Vagina (tissue), 2 donors: ENCODE data around the gene UNC79. TPM values are rescaled to one million over a fixed set of nuclear protein-coding genes. Genes with fewer than 3 reads are reported as not detected.

Experiments used
- DNase-seq, 2 donors: peaks; one replicate each; pipeline ENCODE4 v3.0.0-alpha.2; 2017; ENCODE audit errors: extremely low spot score in 2 of 2
- H3K27ac ChIP-seq: fragments of 200-600 bp; sonication (generic); one replicate; pipeline ENCODE4 v1.5.1; 2019
- H3K27me3 ChIP-seq: fragments of 200-600 bp; sonication (generic); one replicate; pipeline ENCODE4 v1.5.1; 2019
- H3K36me3 ChIP-seq, 2 donors: fragments of 200-600 bp; sonication (generic); one replicate each; pipeline ENCODE4 v1.5.1; 2017 to 2019
- H3K4me1 ChIP-seq: fragments of 200-600 bp; sonication (generic); one replicate; pipeline ENCODE4 v1.5.1; 2019
- H3K4me3 ChIP-seq, 2 donors: fragments of 200-600 bp; sonication (generic); 1 replicate in 1 of 2; 2 replicates in 1 of 2; pipeline ENCODE4 v1.5.1; 2016 to 2019
- H3K9me3 ChIP-seq: fragments of 200-600 bp; sonication (generic); one replicate; pipeline ENCODE4 v1.5.1; 2019
- POLR2A ChIP-seq, 2 donors: fragments of 450-650 bp; IDR thresholded peaks; one replicate each; pipeline ENCODE4 v1.6.1; 2017; ENCODE audit warnings: antibody characterized with exemption in 2 of 2, mild to moderate bottlenecking in 2 of 2, moderate library complexity in 2 of 2
- POLR2AphosphoS5 ChIP-seq, 2 donors: sonication (generic); formaldehyde crosslinking; IDR thresholded peaks; one replicate each; pipeline ENCODE4 v1.9.0; 2017; ENCODE audit warnings: antibody characterized with exemption in 2 of 2, mild to moderate bottlenecking in 2 of 2, low read depth in 1 of 2; ENCODE audit not compliant: insufficient read depth in 1 of 2
- intact Hi-C: fragments of 100-400 bp; cut with DNase I; formaldehyde crosslinking; loops from one replicate; pipeline ENCODE4 v1.15.1; 2023
- total RNA-seq: library from RNA; depleted of rRNA; stranded (reverse); fragments of >200 nt; gene quantifications from one replicate; pipeline ENCODE4 v1.2.3, GENCODE V29; 2016
- TF ChIP-seq, protein P1 (sequence below), 3 experiments: fragments of 450-650 bp in 2 of 3; fragments of 200-600 bp in 1 of 3; sonication (generic) in 1 of 3; IDR thresholded peaks; one replicate each; pipeline ENCODE4 v1.5.1; 2017 to 2019; ENCODE audit warnings: antibody characterized with exemption in 3 of 3, mild to moderate bottlenecking in 2 of 3, moderate library complexity in 2 of 3

The UNC79 gene
- total RNA-seq, 1 donor from 2014 or later, result 0.49 TPM

DNA sequence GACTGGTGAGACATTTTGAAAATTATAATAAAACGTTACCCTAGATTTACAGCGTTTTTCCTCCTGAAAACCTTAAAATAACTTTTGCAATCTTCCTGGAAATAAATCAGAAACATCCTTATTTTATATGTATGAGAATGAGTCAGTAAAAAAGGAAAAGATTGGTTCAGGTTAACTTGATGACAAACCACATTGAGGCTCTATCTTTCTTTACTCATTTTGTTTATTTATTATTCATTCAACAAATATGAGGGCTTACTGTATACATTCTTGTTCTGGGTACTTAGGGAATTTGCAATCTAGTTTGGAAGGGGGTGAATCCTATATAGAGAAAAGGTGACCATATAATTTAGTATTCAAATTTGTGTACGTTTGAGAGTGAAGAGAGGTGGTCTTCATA is 156.6 kb downstream of the UNC79 start:
- Histone ChIP-seq H3K27ac (no peak overlapping the region), H3K9me3 (no peaks in the 10 kb centered on the region), H3K36me3 (no peaks in the 10 kb centered on the region), H3K4me3 (no peak overlapping the region), H3K4me1 (no peaks in the 10 kb centered on the region), H3K27me3 (no peaks in the 10 kb centered on the region)
- DNase-seq, result no peak
- TF ChIP-seq, protein P1, sequence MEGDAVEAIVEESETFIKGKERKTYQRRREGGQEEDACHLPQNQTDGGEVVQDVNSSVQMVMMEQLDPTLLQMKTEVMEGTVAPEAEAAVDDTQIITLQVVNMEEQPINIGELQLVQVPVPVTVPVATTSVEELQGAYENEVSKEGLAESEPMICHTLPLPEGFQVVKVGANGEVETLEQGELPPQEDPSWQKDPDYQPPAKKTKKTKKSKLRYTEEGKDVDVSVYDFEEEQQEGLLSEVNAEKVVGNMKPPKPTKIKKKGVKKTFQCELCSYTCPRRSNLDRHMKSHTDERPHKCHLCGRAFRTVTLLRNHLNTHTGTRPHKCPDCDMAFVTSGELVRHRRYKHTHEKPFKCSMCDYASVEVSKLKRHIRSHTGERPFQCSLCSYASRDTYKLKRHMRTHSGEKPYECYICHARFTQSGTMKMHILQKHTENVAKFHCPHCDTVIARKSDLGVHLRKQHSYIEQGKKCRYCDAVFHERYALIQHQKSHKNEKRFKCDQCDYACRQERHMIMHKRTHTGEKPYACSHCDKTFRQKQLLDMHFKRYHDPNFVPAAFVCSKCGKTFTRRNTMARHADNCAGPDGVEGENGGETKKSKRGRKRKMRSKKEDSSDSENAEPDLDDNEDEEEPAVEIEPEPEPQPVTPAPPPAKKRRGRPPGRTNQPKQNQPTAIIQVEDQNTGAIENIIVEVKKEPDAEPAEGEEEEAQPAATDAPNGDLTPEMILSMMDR (IDR thresholded peaks at IDR 0.05), result no peak
- TF ChIP-seq POLR2A (IDR thresholded peaks at IDR 0.05), result no peak
- no peak for TF ChIP-seq POLR2AphosphoS5 (IDR thresholded peaks at IDR 0.05; ENCODE audit: insufficient read depth in 1 of 2, low read depth in 1 of 2)
- intact Hi-C loops, result no loop called here

DNA sequence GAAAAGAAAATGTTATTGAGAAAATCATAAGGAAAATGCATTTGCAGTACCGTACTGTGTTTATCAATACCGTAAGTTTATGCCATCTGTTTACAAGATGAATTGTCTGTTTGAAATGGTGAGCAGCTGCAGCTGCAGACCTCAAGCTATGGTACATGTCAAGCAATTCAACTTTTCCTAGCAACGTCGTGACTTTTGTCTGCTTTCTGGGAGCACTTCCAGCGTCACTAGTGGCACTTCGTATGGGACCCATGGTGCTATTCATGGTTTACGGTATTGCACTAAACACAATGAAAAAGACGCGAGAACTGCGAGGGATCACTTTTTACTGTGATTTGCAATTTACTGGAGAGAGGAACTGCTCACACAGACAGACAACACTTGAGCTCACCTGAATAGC is 160.8 kb downstream of the UNC79 start:
- Histone ChIP-seq H3K9me3 (no peaks in the 10 kb centered on the region), H3K4me3 (no peak overlapping the region), H3K27ac (no peak overlapping the region), H3K36me3 (no peaks in the 10 kb centered on the region), H3K27me3 (no peaks in the 10 kb centered on the region), H3K4me1 (no peaks in the 10 kb centered on the region)
- DNase-seq, result no peak
- intact Hi-C loops, result no loop called here
- TF ChIP-seq, protein P1 (IDR thresholded peaks at IDR 0.05), result no peak
- TF ChIP-seq POLR2A (IDR thresholded peaks at IDR 0.05) (no peak), POLR2AphosphoS5 (IDR thresholded peaks at IDR 0.05; ENCODE audit: insufficient read depth in 1 of 2, low read depth in 1 of 2) (no peak)

DNA sequence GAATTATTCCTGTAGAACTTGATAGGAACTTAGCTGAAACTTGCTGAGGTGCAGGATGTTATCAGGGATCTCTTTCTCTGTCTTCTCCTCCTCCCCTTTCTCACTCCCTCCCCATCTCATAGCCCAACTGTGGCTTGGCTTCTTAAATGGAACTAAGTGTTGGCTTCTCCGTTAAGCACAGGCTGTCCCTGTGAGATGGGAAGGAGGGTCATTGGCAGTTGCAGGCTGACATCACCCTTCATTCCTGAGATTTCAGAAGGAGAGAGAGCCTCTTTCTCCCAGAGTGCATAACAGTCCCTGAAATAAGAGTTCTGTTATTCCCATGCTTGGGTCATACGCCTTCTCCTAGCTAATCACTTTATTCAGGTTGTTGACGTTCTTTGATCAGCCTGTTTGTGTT is 162.0 kb downstream of the UNC79 start:
- intact Hi-C loops, result no loop called here
- Histone ChIP-seq H3K27ac (no peak overlapping the region), H3K4me3 (no peak overlapping the region), H3K27me3 (no peaks in the 10 kb centered on the region), H3K9me3 (no peaks in the 10 kb centered on the region), H3K36me3 (no peaks in the 10 kb centered on the region), H3K4me1 (no peaks in the 10 kb centered on the region)
- TF ChIP-seq, protein P1 (IDR thresholded peaks at IDR 0.05), result no peak
- TF ChIP-seq POLR2AphosphoS5 (IDR thresholded peaks at IDR 0.05; ENCODE audit: insufficient read depth in 1 of 2, low read depth in 1 of 2), result no peak
- no peak for TF ChIP-seq POLR2A (IDR thresholded peaks at IDR 0.05)
- DNase-seq, result no peak

DNA sequence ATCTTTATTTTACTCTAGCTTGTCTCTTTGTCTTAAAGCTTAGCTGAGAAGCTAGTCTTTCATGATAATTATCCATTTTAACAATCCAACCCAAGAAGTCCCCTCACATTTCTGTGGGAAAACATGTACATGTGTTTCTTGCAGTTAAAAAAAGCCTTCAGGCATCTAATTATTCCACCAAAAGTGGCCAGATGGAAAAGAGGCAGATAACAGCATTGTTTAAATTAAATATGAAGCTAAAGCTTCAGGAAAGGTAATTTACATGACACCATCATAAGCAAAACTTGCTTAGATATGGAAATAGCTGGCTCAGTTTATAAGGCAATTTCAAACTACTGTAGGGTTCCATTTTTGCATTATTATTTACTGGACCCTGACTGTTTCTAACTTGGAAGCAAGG is 175.4 kb downstream of the UNC79 start:
- DNase-seq, result no peak
- Histone ChIP-seq H3K4me1 (no peaks in the 10 kb centered on the region), H3K9me3 (no peaks in the 10 kb centered on the region), H3K27me3 (no peaks in the 10 kb centered on the region), H3K4me3 (no peak overlapping the region), H3K27ac (no peak overlapping the region), H3K36me3 (no peaks in the 10 kb centered on the region)
- intact Hi-C loops, result no loop called here
- no peak for TF ChIP-seq POLR2A (IDR thresholded peaks at IDR 0.05)
- TF ChIP-seq, protein P1 (IDR thresholded peaks at IDR 0.05), result no peak
- no peak for TF ChIP-seq POLR2AphosphoS5 (IDR thresholded peaks at IDR 0.05; ENCODE audit: insufficient read depth in 1 of 2, low read depth in 1 of 2)

DNA sequence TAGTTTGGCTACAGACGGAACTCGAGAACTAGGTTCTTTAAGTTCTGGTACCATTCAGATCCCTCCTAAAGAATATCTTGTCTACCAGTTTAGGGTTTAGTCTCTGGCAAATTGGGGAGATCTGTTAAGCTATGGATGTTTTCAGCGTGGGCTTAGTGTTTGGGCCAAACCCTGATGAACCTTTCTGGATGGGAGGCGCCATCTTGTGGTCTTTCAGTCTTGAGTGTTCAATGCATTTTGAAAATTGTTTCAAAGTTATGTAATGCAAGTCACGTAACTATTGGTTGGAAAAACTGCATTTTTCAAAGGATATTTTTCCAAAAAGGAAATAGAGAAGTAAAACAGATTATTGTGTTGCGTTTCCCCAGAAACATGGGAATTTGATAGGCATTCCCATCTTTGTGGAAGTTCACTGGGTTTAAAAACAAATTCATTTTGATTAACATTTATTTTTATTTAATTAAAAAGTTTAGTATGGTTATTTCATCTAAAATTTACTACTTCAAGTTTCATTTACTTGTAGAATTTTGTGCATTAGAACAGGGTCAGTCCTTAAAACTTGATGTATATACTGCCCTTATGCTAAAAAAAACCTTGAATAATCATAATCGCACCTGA is 188.5 kb downstream of the UNC79 start:
- intact Hi-C loops, result no loop called here
- Histone ChIP-seq H3K4me3 (no peak overlapping the region), H3K9me3 (no peaks in the 10 kb centered on the region), H3K27me3 (no peaks in the 10 kb centered on the region), H3K4me1 (no peaks in the 10 kb centered on the region), H3K27ac (no peak overlapping the region), H3K36me3 (no peaks in the 10 kb centered on the region)
- no peak for DNase-seq
- no peak for TF ChIP-seq POLR2A (IDR thresholded peaks at IDR 0.05)
- TF ChIP-seq, protein P1 (IDR thresholded peaks at IDR 0.05), result peak in 1 of 3 experiments; percentile 13
